K562 (cell line): ENCODE results near the gene SELENOK. TPM values are rescaled to one million over a fixed set of nuclear protein-coding genes. Genes with fewer than 3 reads are reported as not detected.

Experiments
- ATAC-seq: fragments of 200-7000 bp; cut with Tn5 transposase; 3 replicates; pipeline ENCODE4 v1.9.1; 2020; ENCODE audit warnings: moderate library complexity
- BruUV-seq: library from RNA; stranded (reverse); fragments of 400-500 nt; replicated peaks from 2 replicates; lab custom pipeline; 2021; lab: Mats Ljungman, UMichigan
- CTCF ChIA-PET: fragments of 300-600 bp; formaldehyde crosslinking; extraction: SDS; loops from one replicate; lab custom pipeline; 2021; ENCODE audit warnings: low intra/inter-chr PET ratio; lab: Yijun Ruan, JAX
- POLR2A ChIA-PET: fragments of 300-600, 350-650 bp; sonication (Branson Sonifier 250); formaldehyde crosslinking; extraction: SDS; loops from one replicate; lab custom pipeline; 2021; ENCODE audit warnings: antibody characterized with exemption, inconsistent platforms; lab: Yijun Ruan, JAX
- DNase-seq, 4 experiments: peaks; one replicate each; pipeline versions ENCODE4 v3.0.0 to v3.0.0-alpha.2; 2011 to 2018; ENCODE audit warnings: low spot score in 3 of 4, mixed read lengths in 3 of 4; ENCODE audit errors: extremely low read depth in 1 of 4
- FAIRE-seq: peaks from 2 replicates; lab custom pipeline; 2011; peaks lifted over from hg19 to GRCh38; lab: Jason Lieb, UNC
- H2AFZ ChIP-seq: 2 replicates; pipeline ENCODE4 v1.6.0; 2011; ENCODE audit warnings: low read depth, low read length, control low read depth, inconsistent platforms
- H3K27ac ChIP-seq: fragments of 200-600 bp; 3 replicates; pipeline ENCODE4 v1.8.0; 2011; ENCODE audit warnings: low read depth, mild to moderate bottlenecking, control low read depth, inconsistent platforms, low read length, moderate library complexity, mixed read lengths; ENCODE audit errors: extremely low read depth
- H3K27me3 ChIP-seq, 2 experiments: fragments of 300-600 bp in 1 of 2; 2 replicates in 1 of 2; 3 replicates in 1 of 2; pipeline versions ENCODE4 v1.6.0 to v1.8.0; 2011; ENCODE audit warnings: inconsistent platforms in 2 of 2, low read length in 2 of 2, mild to moderate bottlenecking in 1 of 2, mixed read lengths in 1 of 2, moderate library complexity in 1 of 2; ENCODE audit not compliant: control insufficient read depth in 2 of 2, insufficient read depth in 2 of 2
- H3K36me3 ChIP-seq: fragments of 300-600 bp; 3 replicates; pipeline ENCODE4 v1.8.0; 2011; ENCODE audit warnings: mild to moderate bottlenecking, low read length, inconsistent platforms; ENCODE audit not compliant: control insufficient read depth, insufficient read depth
- H3K4me1 ChIP-seq, 2 experiments: fragments of 200-600 bp in 1 of 2; replicated peaks in 1 of 2; 2 replicates in 1 of 2; 3 replicates in 1 of 2; pipeline versions ENCODE4 v1.5.1 to v1.8.0; 2011; ENCODE audit warnings: inconsistent platforms in 2 of 2, low read length in 2 of 2, mild to moderate bottlenecking in 1 of 2, mixed read lengths in 1 of 2, moderate library complexity in 1 of 2; ENCODE audit not compliant: control insufficient read depth in 2 of 2, insufficient read depth in 2 of 2
- H3K4me2 ChIP-seq: 2 replicates; pipeline ENCODE4 v1.6.1; 2011; ENCODE audit warnings: low read length, control low read depth, inconsistent platforms, mixed read lengths; ENCODE audit not compliant: insufficient read depth
- H3K4me3 ChIP-seq: fragments of 200-600 bp; sonication (generic), shearing (Covaris generic); 2 replicates; pipeline ENCODE4 v1.5.1; 2016; ENCODE audit warnings: control low read depth, inconsistent platforms
- H3K79me2 ChIP-seq: fragments of 200-600 bp; 3 replicates; pipeline ENCODE4 v1.8.0; 2011; ENCODE audit warnings: low read length, inconsistent platforms; ENCODE audit not compliant: control insufficient read depth, insufficient read depth
- H3K9ac ChIP-seq, 2 experiments: 2 replicates each; pipeline versions ENCODE4 v1.6.0 to v1.6.1; 2011; ENCODE audit warnings: low read depth in 2 of 2, low read length in 2 of 2, control low read depth in 1 of 2, inconsistent platforms in 1 of 2, mild to moderate bottlenecking in 1 of 2, mixed read lengths in 1 of 2; ENCODE audit not compliant: insufficient read depth in 1 of 2
- H3K9me1 ChIP-seq: one replicate; pipeline ENCODE4 v1.6.0; 2011; ENCODE audit warnings: inconsistent platforms, mild to moderate bottlenecking, low read length, moderate library complexity; ENCODE audit not compliant: control insufficient read depth, insufficient read depth
- H3K9me3 ChIP-seq: replicated peaks from 2 replicates; pipeline ENCODE4 v1.5.1; 2011; ENCODE audit warnings: low read depth, low read length, inconsistent platforms; ENCODE audit not compliant: control insufficient read depth, insufficient read depth
- H4K20me1 ChIP-seq: replicated peaks from 2 replicates; pipeline ENCODE4 v1.6.1; 2011; ENCODE audit warnings: low read length, inconsistent platforms, mixed read lengths; ENCODE audit not compliant: control insufficient read depth, insufficient read depth
- CCNT2 ChIP-seq: IDR thresholded peaks from 2 replicates; pipeline ENCODE4 v1.6.1; 2011; ENCODE audit warnings: borderline replicate concordance, low read depth, mild to moderate bottlenecking, moderate library complexity, mixed read lengths, low read length; ENCODE audit not compliant: insufficient read length; ENCODE audit errors: extremely low read depth
- CXXC5 ChIP-seq: fragments of 250-450 bp; sonication (Bioruptor Pico); IDR thresholded peaks from 2 replicates; pipeline ENCODE4 v1.8.0; 2022; ENCODE audit warnings: inconsistent platforms, mild to moderate bottlenecking, moderate library complexity
- FOS ChIP-seq: IDR thresholded peaks from 3 replicates; pipeline ENCODE4 v1.6.1; 2011; ENCODE audit not compliant: insufficient read length; ENCODE audit errors: extremely low read depth
- MAFG ChIP-seq: fragments of 450-650 bp; conservative IDR thresholded peaks from 2 replicates; pipeline ENCODE4 v1.6.1; 2016; ENCODE audit warnings: missing genetic modification characterization, missing compliant biosample characterization
- RAD21 ChIP-seq, 2 experiments: fragments of 250-450 bp in 1 of 2; fragments of 450-650 bp in 1 of 2; sonication (Bioruptor Pico) in 1 of 2; formaldehyde crosslinking in 1 of 2; IDR thresholded peaks in 1 of 2; conservative IDR thresholded peaks in 1 of 2; 2 replicates each; pipeline versions ENCODE4 v1.4.0 to v1.8.0; 2020 to 2022; ENCODE audit warnings: mild to moderate bottlenecking in 2 of 2, moderate library complexity in 1 of 2
- SIRT6 ChIP-seq: IDR thresholded peaks from one replicate; pipeline ENCODE4 v1.6.1; 2012; ENCODE audit warnings: low read depth, mild to moderate bottlenecking, control low read depth, inconsistent platforms, low read length, moderate library complexity
- SRSF7 ChIP-seq: fragments of 200-400 bp; formaldehyde crosslinking; optimal IDR thresholded peaks from 2 replicates; pipeline ENCODE3; 2017; ENCODE audit warnings: mild to moderate bottlenecking, low read depth, low read length
- ZBTB7A ChIP-seq: IDR thresholded peaks from 2 replicates; pipeline ENCODE4 v1.6.1; 2011; ENCODE audit warnings: low read depth, mild to moderate bottlenecking, low read length, moderate library complexity, borderline replicate concordance; ENCODE audit not compliant: control insufficient read depth
- ZFP36 ChIP-seq: fragments of 150-350 bp; IDR thresholded peaks from 2 replicates; pipeline ENCODE4 v1.6.1; 2018; ENCODE audit warnings: low read length, low read depth; ENCODE audit not compliant: partially characterized antibody
- WGBS: fragments of 100-300 bp; shearing (Covaris generic); methylation state at CpG from one replicate; pipeline ENCODE4 v1.1.6; 2016; ENCODE audit warnings: low coverage, mixed read lengths; ENCODE audit not compliant: insufficient coverage; ENCODE audit errors: missing lambda C conversion rate; 5-methylcytosine and 5-hydroxymethylcytosine counted together
- in situ Hi-C: fragments of 300-500 bp; cut with MboI; formaldehyde crosslinking; loops from 4 replicates; pipeline ENCODE4 v1.15.0; 2018; ENCODE audit warnings: inconsistent platforms, mixed read lengths
- intact Hi-C: fragments of 100-400 bp; cut with micrococcal nuclease; formaldehyde crosslinking; loops from 2 replicates; pipeline ENCODE4 v1.14.2; 2022
- polyA plus RNA-seq, 8 experiments: library from polyadenylated mRNA; depleted of rRNA in 4 of 8; stranded (reverse) in 5 of 8; unstranded in 3 of 8; fragments of >200 nt; fragmentation: Nextera tagmentation in 2 of 8; fragmentation: Illumina TruSeq in 1 of 8; extraction: Ambion mirVana in 2 of 8; extraction: Trizol in 1 of 8; gene quantifications; 2 replicates each; pipeline versions ENCODE4 v1.2.1 to v1.2.3, GENCODE V29; 2011 to 2014; ENCODE audit warnings: inconsistent platforms in 1 of 8, missing spikeins in 1 of 8
- total RNA-seq, 7 experiments: library from RNA; depleted of rRNA in 6 of 7; stranded (reverse); fragments of >200 nt in 6 of 7; fragmentation: Illumina TruSeq in 2 of 7; extraction: Trizol in 2 of 7; gene quantifications; 2 replicates each; pipeline versions ENCODE4 v1.2.1 to v1.2.3, GENCODE V29; 2011 to 2021; ENCODE audit warnings: low replicate concordance in 1 of 7
- TF ChIP-seq, protein P1 (sequence below): fragments of 450-650 bp; IDR thresholded peaks from 2 replicates; pipeline ENCODE4 v1.6.1; 2016
- TF ChIP-seq, protein P2 (sequence below): fragments of 450-650 bp; IDR thresholded peaks from 2 replicates; pipeline ENCODE4 v1.6.1; 2018; ENCODE audit not compliant: partially characterized antibody

SELENOK gene
- total and polyA plus RNA-seq, 9 of the 15 experiments (the other 6 are each of a cell fraction or from before 2014, with no cell fraction given): 18.3 to 164 (median 34.8) TPM

DNA sequence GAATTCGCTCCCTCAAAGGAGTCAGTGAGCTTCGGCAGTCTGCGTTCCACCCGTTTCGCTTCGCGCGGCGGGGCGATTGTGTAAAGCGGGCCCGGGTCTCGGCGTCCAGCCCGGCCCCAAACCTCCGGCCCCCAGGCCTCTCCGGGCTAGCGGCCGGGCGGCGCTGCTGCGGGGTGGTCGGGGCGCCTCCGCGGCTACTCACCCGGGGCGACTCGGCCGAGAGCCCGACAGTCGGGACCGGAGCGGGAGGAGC is 45.9 kb downstream of the SELENOK start:
- no peak; the same call in 2 of the 3 replicates for ATAC-seq
- Histone ChIP-seq H3K36me3 (no peaks in the 10 kb centered on the region), H2AFZ (0 out of 2 replicates have a peak overlapping the region, but pooled peaks have one; percentile 32), H3K4me3 (peak overlapping the region; percentile 19; the same call in 1 of the 2 replicates), H3K4me2 (0 out of 2 replicates have a peak overlapping the region, but pooled peaks have one; percentile 18), H3K79me2 (no peaks in the 10 kb centered on the region), H3K9me1 (no peaks in the 10 kb centered on the region), H3K9me3 (no peaks in the 10 kb centered on the region), H3K9ac (peak overlapping the region; percentile 14 to 71; a peak in 2 of 4 replicates), H3K4me1 (peaks cover 0 to 13% of the 10 kb centered on the region in 2 experiments; a peak in 2 of 5 replicates)
- no peak for FAIRE-seq
- ChIA-PET CTCF (no interaction called here), POLR2A (interaction anchor here (0.7 to 1.1 kb wide), 2 partner anchors 37 to 46 kb away, joined by 3 read pairs; partner anchors contain the start of gene SELENOK)
- WGBS: no CpG with 5 or more reads among the region's 34 CpGs
- intact Hi-C loops: no loop called here
- DNase-seq: peak in 1 of 4 experiments; percentile 10
- BruUV-seq: no TSS peak
- no peak for TF ChIP-seq CXXC5
- no peak for TF ChIP-seq RAD21 (CRISPR knock-in tag; conservative IDR thresholded peaks at IDR 0.05 in 1 of 2, IDR thresholded peaks at IDR 0.05 in 1 of 2)
- no peak for TF ChIP-seq SRSF7
- no peak for TF ChIP-seq SIRT6
- TF ChIP-seq ZBTB7A: no peak
- no peak for TF ChIP-seq MAFG (tag)
- TF ChIP-seq, protein P1, sequence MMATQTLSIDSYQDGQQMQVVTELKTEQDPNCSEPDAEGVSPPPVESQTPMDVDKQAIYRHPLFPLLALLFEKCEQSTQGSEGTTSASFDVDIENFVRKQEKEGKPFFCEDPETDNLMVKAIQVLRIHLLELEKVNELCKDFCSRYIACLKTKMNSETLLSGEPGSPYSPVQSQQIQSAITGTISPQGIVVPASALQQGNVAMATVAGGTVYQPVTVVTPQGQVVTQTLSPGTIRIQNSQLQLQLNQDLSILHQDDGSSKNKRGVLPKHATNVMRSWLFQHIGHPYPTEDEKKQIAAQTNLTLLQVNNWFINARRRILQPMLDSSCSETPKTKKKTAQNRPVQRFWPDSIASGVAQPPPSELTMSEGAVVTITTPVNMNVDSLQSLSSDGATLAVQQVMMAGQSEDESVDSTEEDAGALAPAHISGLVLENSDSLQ: no peak
- no peak for TF ChIP-seq ZFP36
- no peak for TF ChIP-seq FOS
- TF ChIP-seq, protein P2, sequence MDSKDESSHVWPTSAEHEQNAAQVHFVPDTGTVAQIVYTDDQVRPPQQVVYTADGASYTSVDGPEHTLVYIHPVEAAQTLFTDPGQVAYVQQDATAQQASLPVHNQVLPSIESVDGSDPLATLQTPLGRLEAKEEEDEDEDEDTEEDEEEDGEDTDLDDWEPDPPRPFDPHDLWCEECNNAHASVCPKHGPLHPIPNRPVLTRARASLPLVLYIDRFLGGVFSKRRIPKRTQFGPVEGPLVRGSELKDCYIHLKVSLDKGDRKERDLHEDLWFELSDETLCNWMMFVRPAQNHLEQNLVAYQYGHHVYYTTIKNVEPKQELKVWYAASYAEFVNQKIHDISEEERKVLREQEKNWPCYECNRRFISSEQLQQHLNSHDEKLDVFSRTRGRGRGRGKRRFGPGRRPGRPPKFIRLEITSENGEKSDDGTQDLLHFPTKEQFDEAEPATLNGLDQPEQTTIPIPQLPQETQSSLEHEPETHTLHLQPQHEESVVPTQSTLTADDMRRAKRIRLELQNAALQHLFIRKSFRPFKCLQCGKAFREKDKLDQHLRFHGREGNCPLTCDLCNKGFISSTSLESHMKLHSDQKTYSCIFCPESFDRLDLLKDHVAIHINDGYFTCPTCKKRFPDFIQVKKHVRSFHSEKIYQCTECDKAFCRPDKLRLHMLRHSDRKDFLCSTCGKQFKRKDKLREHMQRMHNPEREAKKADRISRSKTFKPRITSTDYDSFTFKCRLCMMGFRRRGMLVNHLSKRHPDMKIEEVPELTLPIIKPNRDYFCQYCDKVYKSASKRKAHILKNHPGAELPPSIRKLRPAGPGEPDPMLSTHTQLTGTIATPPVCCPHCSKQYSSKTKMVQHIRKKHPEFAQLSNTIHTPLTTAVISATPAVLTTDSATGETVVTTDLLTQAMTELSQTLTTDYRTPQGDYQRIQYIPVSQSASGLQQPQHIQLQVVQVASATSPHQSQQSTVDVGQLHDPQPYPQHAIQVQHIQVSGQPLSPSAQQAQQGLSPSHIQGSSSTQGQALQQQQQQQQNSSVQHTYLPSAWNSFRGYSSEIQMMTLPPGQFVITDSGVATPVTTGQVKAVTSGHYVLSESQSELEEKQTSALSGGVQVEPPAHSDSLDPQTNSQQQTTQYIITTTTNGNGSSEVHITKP: no peak
- no peak for TF ChIP-seq CCNT2
- TF ChIP-seq, all 486 proteins: peak for 0
- Histone ChIP-seq H3K27me3 (peaks cover 0 to 25% of the 10 kb centered on the region in 2 experiments; a peak in 2 of 5 replicates), H3K27ac (no peak overlapping the region), H4K20me1 (no peaks in the 10 kb centered on the region)
- in situ Hi-C loops: no loop called here
